HG03175 (cell line): ENCODE data around the gene AFF3.
"Not testable (repeated sequence)": the region's sequence is repeated elsewhere in the genome, so short reads cannot be mapped to it uniquely, and the experiment has no call there.

Experiments
- ATAC-seq: cut with Tn5 transposase; IDR thresholded peaks from one replicate; pipeline ENCODE4 v1.9.1; 2021; ENCODE audit warnings: mild to moderate bottlenecking, moderate library complexity; ENCODE audit not compliant: unreplicated experiment

AFF3 gene

GRCh38 chr2:99765731-99766318, 376.6 kb downstream of the AFF3 start:
- ATAC-seq: no peak

GRCh38 chr2:99763764-99764163, 378.6 kb downstream of the AFF3 start:
- ATAC-seq: no peak

- ATAC-seq: no peak
These were observed 379.7 kb downstream of the AFF3 start for GRCh38 chr2:99762714-99763113.

- no peak for ATAC-seq
These were observed 384.7 kb downstream of the AFF3 start for GRCh38 chr2:99757611-99758114.

- ATAC-seq: no peak
These were observed 386.3 kb downstream of the AFF3 start for GRCh38 chr2:99756059-99756458.

- ATAC-seq: no peak
These were observed 388.2 kb downstream of the AFF3 start for GRCh38 chr2:99754210-99754609.

GRCh38 chr2:99753505-99753904, 388.9 kb downstream of the AFF3 start:
- no peak for ATAC-seq

GRCh38 chr2:99748344-99748743, 394.0 kb downstream of the AFF3 start:
- ATAC-seq: no peak

GRCh38 chr2:99747842-99748241, 394.5 kb downstream of the AFF3 start:
- no peak for ATAC-seq

GRCh38 chr2:99743146-99743545, 399.2 kb downstream of the AFF3 start:
- ATAC-seq: no peak

GRCh38 chr2:99737537-99737936, 404.9 kb downstream of the AFF3 start:
- ATAC-seq: no peak

GRCh38 chr2:99735753-99736152, 406.6 kb downstream of the AFF3 start:
- no peak for ATAC-seq

- ATAC-seq: not testable (repeated sequence)
These were observed 407.1 kb downstream of the AFF3 start for GRCh38 chr2:99735314-99735713.

GRCh38 chr2:99734236-99734635, 408.2 kb downstream of the AFF3 start:
- ATAC-seq: no peak

GRCh38 chr2:99729104-99730025, 413.0 kb downstream of the AFF3 start:
- no peak for ATAC-seq

GRCh38 chr2:99728166-99728565, 414.2 kb downstream of the AFF3 start:
- no peak for ATAC-seq

GRCh38 chr2:99727199-99727598, 415.2 kb downstream of the AFF3 start:
- ATAC-seq: no peak

GRCh38 chr2:99726691-99727090, 415.7 kb downstream of the AFF3 start:
- no peak for ATAC-seq

- ATAC-seq: no peak
These were observed 416.6 kb downstream of the AFF3 start for GRCh38 chr2:99725820-99726219.

GRCh38 chr2:99722476-99722875, 419.9 kb downstream of the AFF3 start:
- ATAC-seq: no peak

GRCh38 chr2:99719102-99719501, 423.3 kb downstream of the AFF3 start:
- ATAC-seq: no peak

GRCh38 chr2:99715956-99716355, 426.4 kb downstream of the AFF3 start:
- no peak for ATAC-seq
